CD4-positive, alpha-beta T cell treated with Interleukin-17A for 4 hours (primary cell): Measurements from ENCODE around the gene TMEM170B.

Source experiments
- DNase-seq: peaks from one replicate; pipeline ENCODE4 v3.0.0-alpha.2; 2020; ENCODE audit warnings: mixed read lengths

Gene TMEM170B, protein sequence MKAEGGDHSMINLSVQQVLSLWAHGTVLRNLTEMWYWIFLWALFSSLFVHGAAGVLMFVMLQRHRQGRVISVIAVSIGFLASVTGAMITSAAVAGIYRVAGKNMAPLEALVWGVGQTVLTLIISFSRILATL

DNA sequence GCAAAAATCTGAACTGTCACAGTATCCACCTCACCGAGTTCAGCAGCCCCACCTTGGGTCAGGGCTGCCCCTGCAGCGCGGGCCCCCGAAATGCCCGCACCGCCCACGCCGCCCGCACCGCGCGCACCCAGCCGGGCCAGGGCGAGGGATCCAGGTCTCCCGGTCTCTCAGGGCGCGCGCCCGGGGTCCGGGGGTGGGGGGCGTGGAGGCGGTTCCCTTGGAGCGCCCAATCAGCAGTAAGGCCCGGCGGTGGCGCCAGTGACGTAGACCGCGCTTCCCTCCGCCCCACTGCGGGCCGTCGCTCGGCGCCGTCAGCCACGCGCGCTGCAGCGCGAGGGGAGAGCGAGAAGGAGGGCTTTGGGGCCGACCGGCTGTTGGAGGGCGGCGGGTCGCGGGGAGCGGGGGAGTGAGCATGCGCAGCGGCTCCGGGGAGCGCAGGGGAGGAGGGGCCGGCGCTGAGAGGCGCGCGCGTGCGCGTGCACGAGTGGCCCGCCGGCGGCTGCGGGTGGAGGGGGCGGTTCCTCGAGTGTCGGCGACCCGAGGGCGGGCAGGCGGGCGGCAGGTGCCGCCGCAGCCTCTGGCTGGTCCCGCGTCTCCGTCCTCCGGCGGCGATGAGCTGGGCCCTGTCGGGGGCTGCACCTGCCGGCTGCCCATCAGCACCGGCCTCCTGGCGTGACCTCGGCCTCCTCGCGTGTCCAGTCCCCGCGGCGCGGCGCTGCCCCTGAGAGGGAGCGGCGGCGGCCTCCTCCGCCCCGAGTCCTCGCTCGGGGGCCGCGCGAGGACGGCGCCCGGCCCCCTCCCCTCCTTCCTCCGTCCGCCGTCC, at the start of gene TMEM170B:
Gene TMEM170B, plus strand, starts transcription at position 521 of the 823 bp plus-strand sequence. CDS start 529 bp downstream, outside the sequence.
- peak; percentile 98 for DNase-seq

DNA sequence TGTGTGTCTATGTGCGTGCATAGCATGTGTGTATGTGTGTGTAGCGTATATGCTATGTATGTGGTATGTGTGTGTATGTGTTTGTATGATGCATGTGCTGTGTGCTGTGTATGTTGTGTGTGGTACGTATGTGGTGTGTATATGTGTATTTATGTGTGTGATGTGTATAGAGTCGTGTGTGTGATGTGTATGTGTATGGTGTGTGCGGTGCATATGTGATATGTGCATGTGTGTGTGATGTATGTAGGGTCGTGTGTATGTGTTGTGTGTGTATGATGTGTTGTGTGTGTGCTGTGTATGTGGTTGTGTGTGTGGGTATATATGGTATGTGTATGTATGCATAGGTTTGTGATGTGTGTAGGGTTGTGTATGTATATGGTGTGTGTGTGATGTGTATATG, 46.6 kb upstream of the TMEM170B start:
- no peak for DNase-seq

DNA sequence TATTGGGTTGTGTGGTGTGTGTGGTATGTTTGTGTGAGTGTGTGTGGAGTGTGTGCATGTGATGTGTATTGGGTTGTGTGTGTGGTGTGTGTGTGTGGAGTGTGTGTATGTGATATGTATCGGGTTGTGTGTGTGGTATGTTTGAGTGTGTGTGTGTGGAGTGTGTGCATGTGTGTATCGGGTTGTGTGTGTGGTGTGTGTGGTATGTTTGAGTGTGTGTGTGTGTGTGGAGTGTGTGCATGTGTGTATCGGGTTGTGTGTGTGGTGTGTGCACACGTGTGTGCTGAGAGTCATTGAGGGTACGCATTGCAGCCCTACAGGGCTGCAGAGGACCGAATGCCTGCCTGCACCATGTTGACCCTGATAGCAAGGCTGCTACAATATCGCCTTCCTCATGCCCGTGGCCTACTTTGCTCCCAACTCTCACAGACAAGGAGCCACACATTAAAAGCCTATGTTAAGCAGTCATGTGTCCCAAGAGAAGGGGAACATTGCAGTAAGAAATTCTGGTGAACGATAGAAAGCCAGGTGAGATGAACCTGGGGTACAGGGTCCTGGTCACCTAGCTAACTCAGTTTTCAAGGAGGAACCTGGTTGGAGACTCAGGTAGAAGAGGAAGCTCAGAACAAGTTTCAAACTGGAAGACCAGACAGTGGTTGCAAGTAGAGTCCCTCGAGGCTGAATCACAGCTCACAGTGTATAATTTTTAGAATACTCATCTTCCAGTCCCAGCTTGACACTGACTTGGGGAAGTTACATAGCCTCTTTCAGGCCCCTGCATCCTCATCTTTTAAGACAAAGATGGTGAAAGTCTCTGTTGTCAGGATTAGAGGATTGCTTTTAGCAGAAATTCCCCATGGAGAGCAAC, 45.7 kb upstream of the TMEM170B start:
- DNase-seq: no peak

DNA sequence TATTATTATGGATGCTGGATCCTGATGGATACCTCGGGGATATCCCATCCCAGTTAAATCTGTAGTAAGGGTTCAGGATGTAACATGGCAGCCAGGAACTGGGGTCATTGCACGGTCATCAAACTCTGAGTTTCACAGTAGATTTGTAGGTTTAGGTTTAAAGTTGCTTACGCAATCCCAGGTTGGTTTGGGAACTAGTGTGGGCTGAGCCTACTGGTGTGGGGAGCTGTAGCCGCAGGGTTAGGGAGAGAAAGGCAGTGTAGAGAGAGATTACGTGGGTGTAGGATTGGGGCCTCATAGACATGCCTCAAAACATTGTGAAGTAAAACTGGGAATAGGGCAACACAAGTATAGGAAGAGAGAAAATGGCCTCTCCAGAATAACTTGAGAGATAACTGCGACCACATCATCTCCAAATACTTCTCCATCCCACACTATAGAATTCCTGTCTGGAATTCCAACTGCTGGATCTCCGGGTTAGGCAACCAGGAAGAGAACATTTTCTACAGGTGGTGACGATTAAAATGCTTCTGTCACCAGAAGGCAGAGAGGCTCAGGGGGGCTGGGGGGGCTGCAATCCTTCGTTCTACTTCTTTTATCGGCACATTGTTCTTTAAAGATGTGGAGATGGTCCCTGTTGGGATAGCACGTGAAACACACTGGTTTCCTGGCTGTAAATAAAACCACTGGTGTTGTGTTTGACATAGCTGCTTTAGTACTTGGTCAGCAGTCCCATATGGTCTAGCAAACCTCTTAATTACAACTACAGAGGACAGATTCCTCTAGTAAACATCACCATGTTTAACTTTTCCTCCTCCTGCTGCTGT, 44.9 kb upstream of the TMEM170B start:
- DNase-seq: no peak

DNA sequence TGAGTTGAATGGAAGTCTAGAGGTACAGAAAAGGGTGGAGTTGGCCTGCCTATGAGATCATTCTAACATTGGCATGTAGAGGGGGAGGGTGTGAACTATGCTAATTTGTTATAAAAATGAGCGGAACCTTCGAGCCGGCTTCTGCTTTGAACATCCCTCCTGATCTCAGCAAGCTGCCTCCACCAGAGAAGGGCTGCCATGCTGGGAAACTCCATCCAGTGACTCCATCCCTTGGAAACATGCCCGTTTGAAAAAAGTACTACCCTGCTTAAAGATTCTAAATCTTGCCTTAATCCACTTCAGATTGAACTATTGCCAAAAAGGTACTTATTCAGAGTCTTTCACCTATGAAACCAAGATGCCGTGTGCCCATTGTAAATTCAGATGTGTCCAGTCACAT, 43.6 kb upstream of the TMEM170B start:
- DNase-seq: no peak

DNA sequence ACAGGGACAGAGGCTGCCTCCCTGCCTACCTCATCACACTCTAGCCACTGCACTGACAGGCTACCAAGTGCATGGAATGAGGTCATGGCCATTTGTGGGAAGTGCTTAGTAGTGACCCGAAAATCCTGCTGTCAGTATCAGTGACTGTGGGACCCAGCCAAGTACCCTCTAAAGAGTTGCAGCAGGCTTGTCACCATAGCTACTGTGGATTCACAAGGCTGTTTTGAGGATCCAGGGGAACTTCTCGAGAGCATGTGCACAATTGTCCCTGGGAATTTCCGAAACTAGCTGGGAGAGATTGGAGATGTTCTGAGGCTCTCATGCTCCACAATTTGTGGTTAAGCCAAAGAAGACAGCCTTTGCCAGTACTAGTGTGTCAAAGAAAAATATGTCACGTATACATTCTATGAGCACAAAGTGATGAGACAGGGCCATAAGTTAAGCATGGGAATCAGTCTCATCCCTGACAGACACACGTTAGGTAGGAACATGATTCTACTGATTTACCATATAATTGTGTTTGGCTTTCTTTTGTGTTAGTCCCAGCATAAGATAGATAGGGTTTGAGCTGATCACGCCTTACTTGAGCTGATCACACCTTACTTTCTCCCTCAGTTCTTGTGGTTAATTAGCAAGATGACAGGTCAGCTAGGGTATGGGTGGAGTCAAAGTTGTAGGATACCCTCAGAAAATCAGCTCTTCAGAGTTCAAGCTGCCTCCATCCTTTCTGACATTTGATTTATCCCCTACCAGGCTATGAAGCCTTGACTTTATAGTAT, 42.6 kb upstream of the TMEM170B start:
- no peak for DNase-seq

DNA sequence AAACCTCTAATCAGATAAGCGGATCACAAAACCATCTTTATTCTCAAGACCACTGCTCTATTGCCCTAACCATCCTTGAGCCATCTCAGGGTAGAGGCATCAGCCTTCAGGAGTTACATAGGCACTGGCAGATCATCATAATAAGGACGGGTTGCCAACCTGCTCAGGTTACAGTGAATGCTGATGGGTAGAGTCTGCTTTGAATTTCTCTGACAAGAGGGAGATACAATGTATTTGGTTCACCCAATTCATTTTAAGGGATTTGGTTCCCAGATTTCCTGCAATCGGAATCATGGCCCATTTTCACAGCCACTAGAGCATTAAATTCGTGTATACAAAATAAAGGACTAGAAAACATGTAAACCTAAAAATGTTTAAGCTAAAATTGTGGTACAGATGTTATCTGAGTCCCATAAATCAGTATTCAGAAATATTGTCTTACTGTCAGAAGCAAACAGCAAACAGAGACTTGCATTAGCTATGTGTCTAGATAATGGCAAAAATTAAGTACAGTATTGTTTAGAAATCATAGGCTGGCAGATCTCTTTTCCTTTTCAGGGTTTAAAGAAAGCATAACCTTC, 41.9 kb upstream of the TMEM170B start:
- no peak for DNase-seq

DNA sequence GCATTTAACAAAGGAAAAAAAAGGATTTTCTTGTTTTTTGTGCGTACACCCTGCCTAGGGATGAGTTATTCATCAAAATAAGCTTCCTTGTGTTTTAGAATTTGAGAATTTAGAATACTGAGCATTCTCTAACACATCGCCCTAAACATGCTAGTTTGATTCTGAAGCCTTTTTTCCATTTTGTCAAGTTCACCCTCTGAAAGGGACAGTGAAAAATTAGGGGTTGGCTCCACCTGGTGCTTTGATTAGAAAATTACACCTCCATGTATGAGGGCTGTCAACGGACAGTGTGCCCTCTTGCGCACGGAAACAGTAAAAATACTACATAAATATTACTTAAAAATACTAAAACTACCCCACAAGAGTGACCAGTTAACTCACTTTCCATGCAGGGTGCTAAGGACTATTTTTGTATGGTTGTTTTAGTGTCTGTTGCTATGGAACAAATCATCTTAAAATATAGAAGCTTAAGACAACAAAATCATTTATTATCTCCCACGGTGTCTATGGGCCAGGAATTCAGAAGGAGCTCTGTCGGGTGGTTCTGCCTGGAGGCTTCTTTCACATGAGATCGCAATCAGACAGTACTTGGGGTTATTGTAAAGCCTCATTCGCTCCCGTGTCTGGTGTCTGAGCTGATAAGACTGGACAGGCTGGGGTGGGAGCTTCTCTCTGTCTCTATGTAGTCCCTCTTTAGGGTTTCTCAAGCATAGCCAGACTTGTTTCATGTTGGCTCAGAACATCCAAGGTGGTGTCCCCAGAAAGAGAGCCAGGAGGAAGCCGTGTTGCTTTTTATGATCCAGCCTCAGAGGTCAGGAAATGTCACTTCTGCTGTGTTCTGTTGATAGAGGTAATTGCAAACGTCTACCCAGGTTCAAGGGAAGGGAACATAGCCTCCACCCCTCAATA, 41.1 kb upstream of the TMEM170B start:
- peak; percentile 81 for DNase-seq

DNA sequence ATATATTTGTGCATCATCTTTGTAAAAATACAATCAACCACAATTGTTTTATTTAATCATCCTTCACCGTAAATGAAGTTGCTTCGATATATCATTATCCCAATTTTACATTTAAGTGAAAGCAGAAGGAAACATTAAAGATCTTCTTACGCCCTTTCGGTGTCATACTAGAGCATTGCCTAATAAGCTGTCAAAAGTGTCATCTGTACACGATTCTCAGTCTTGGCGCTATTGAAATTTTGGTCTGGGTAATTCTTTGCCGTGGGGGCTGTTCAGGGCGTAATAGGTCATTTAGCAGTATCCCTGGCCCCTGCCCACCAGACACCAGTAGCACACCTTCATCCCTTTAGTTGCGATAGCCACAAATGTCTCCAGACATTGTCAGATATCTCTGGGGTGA, 40.4 kb upstream of the TMEM170B start:
- DNase-seq: no peak

DNA sequence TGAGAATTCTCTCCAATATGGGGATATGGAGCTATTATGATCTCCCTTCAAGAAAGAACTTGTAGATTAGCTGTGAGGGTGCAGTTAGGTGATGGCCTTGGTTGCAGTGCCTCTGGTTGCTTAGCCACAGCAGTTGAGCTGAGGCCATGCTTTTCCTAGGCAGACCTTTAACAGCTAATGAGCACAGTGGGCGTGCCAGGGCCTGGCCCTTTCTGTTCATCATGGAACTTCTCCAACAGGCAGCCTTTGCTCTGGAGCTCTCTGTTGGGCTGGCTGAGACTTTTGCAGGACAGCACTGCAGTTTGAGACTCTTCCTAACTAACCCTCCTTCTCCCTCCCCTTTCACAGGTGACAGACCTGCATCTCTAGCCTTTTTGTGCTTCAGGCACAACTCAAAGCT, 39.7 kb upstream of the TMEM170B start:
- DNase-seq: no peak

DNA sequence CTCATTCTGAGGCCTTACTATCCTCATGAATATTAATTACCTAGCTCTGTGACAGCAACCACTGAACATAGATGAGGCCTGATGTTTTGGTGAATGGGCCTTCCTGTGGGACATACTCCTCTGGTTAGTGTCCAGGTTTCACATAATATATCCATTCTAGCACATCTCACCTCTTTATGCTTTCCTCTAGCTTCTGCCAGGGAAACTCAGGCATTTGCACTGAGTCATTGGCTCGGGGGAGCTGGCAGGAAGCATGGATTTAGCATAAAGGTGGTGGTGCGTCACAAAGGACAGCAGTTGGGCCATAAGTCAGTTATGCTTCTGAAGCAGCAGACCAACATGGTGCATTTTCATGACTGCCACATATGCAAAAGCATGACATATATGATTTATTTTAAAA, 37.5 kb upstream of the TMEM170B start:
- no peak for DNase-seq

DNA sequence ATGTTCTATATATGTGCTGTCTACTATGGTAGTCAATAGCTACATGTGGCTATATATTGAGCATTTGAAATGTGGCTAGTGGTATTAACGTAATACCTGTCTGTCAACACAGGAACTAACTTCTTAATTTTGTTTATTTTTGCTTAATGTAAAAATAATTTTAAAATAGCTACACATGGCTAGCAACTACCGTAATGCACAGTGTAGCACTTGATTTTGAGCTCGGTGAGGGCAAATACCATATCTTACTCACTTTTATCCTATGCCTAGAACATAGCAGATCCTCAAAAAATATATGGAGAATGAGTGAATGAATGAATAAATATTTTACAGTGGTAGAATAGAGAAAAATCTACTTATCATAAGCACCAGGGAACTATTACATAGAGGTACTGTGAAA, 28.1 kb upstream of the TMEM170B start:
- no peak for DNase-seq

DNA sequence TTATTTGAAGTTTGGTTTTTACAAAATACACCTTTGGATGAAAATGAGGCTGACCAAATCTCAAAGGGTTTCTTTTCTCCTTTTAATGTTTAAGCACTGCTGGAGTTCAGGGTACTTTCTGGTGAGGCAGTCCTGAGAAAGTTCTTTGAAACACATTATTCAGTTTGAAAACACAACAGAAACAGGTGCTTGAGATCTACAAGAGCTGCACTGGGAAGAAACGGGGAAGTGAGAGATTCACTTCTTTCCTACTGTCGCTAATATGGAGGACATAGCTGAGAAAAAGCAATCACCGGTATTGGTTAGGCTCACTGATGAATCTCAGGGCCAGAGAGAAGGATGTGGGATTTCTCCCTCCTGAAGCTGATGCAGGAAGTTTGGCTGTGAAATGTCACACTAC, 22.9 kb upstream of the TMEM170B start:
- DNase-seq: no peak

DNA sequence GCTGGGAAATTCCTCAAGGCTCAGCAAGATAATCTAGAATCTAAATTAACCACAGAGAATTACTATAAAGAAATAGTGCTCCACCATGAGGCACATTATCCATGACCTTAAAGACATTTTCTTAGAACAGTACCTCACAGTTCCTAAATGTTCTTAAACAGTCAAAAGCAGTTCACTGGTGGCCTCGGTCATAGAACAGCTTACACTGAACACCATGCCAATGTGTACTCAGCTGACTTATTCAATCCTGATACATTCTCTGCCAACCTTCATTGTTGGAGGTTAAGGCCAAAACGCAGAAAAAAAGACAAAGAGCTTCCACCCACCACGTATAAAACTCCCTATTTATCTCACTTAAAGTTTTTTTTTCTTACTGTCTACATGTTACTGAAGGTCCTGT, 21.8 kb upstream of the TMEM170B start:
- DNase-seq: no peak

DNA sequence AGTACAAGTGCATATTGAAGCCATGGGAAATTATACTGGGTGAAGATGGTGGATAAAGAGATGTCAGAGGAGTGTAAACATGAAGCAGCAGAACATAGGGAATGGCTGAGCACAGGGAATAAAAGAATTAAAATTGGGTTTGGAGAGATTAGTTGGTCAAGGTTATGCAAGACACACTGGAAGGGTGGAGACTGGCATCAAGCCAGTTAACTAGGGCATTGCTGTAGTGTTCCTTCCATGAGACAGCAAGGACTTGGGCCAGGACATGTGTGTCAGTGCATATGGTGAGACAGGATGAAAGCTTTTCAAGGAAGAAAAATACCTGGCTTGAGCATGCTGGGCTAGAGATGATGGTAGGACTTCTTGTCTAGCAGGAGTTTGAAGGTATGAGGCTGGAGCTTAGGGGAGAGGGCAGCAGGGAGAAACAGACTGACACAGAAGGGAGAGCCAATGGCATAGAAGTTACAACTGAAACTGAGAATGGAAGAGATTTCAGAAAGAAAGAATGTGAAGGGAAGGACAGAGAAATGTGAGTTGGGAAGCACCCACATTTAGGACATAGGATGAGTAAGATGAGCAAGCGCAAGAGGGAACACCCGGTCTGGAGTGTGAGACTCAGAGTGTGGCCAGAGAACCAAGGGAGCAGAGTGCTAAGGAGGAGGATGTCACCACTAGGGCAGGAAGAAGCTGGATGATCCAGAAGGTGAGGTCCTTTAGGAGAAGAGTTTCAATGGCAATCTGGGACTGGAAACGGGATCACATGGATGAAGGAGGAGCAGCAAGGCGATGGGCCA, 14.5 kb upstream of the TMEM170B start:
- DNase-seq: no peak

DNA sequence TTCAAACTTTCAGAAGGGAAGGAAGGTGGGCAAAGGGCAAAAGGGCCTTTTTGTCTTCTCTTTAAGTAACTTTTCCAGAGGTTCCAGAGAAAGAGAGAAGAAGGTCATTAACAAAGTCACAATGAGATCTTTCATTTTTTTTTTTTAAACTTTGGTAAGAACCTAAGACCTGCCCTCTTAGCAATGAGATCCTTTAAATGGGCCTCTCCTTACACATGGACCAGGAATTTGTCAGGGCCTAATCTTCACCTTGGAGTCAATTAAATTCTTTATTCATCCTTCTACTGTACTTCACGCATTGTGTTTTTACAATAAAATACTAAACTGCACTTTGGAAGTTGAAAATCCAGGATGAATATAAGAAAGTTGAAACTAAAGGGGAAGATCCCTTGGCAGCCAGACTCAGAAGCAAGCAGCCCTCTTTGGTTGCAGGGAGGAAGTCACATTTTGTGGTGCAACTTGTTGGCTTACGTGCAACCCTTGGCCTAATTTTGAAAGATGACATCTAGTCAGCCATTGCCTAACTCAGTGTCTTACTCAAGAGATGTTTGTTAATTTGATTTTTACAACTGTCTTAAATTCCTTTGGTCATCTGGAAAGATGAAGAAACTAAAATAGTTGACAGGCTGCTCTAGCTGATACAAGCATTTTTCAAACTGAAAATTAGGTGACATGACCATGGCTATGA, 11.9 kb upstream of the TMEM170B start:
- DNase-seq: no peak

DNA sequence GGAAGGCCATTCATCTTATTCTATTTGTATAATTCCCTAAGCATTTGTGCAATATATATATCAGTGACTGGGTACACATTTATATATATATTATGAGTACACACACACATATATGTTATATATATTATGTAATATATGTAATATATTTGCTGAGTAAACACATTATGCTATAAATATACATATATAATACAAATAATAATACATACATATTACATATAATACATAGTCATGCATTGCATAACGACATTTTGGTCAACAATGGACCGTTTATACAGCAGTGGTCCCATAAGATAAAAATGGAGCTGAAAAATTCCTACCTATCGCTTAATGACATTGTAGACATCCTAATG, 11.4 kb upstream of the TMEM170B start:
- DNase-seq: no peak

DNA sequence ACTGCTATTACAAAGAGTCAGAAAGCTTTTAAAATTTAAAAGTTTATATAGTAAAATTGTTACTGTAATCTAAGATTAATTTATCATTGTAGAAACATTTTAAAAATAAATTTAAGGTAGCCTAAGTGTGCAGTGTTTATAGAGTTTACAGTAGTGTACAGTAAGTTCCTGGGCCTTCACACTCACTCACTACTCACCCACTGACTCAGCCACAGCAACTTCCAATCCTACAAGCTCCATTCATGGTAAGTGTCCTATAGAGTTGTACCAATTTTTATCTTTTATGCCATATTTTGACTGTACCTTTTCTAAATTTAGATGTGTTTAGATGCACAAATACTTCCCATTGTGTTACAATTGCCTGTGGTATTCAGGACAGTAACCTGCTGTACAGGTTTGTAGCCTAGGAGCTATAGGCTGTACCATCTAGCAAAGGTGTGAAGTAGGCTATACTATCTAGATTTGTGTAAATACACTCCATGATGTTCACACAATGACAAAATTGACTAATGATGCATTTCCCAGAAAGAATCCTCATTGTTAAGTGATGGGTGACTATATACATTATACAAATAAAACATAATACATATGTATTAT, 10.2 kb upstream of the TMEM170B start:
- no peak for DNase-seq

DNA sequence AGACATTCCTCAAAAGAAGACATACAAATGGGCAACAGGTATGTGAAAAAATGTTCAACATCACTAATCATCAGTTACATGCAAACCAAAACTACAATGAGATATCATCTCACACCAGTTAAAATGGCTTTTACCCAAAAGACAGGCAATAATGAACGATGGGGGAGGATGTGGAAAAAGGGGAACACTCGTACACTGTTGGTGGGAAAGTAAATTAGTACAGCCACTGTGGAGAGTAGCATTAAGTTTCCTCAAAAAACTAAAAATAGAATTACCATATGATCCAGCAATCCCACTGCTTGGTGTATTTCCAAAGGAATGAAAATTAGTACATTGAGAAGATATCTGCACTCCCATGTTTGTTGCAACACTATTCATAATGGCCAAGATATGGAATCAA, 8.6 kb upstream of the TMEM170B start:
- no peak for DNase-seq
